HG02973 (cell line): Measurements from ENCODE around the gene RPL32.
"Not testable (repeated sequence)": the region's sequence is repeated elsewhere in the genome, so short reads cannot be mapped to it uniquely, and the experiment has no call there.

Experiments used
- ATAC-seq: cut with Tn5 transposase; IDR thresholded peaks from one replicate; pipeline ENCODE4 v1.9.1; 2021; ENCODE audit warnings: moderate library complexity; ENCODE audit not compliant: unreplicated experiment

Gene RPL32

GRCh38 chr3:12868039-12869034 lies 27.0 kb upstream of the RPL32 start:
- ATAC-seq, result peak; percentile 53

- no peak for ATAC-seq
Measured at GRCh38 chr3:12866836-12867235, 25.5 kb upstream of the RPL32 start.

- ATAC-seq, result no peak
Measured at GRCh38 chr3:12865271-12865670, 23.9 kb upstream of the RPL32 start.

- no peak for ATAC-seq
Measured at GRCh38 chr3:12862387-12862786, 21.0 kb upstream of the RPL32 start.

GRCh38 chr3:12861611-12862010 lies 20.2 kb upstream of the RPL32 start:
- ATAC-seq, result no peak

GRCh38 chr3:12859840-12860239 lies 18.5 kb upstream of the RPL32 start:
- ATAC-seq, result no peak

- ATAC-seq, result no peak
Measured at GRCh38 chr3:12856626-12857025, 15.3 kb upstream of the RPL32 start.

- ATAC-seq, result no peak
Measured at GRCh38 chr3:12854565-12854964, 13.2 kb upstream of the RPL32 start.

GRCh38 chr3:12853847-12854246 lies 12.5 kb upstream of the RPL32 start:
- ATAC-seq, result not testable (repeated sequence)

- ATAC-seq, result no peak
Measured at GRCh38 chr3:12852201-12852600, 10.8 kb upstream of the RPL32 start.

- no peak for ATAC-seq
Measured at GRCh38 chr3:12845811-12846210, 4.4 kb upstream of the RPL32 start.

GRCh38 chr3:12842469-12842868 lies 1.1 kb upstream of the RPL32 start:
- ATAC-seq, result no peak

- no peak for ATAC-seq
Measured at GRCh38 chr3:12841970-12842328, 584 bp upstream of the RPL32 start.

GRCh38 chr3:12840591-12841148 lies 695 bp downstream of the RPL32 start:
- ATAC-seq, result peak; percentile 28

GRCh38 chr3:12840148-12840547 lies 1.2 kb downstream of the RPL32 start:
- not testable (repeated sequence) for ATAC-seq

- ATAC-seq, result no peak
Measured at GRCh38 chr3:12839156-12839946, 2.0 kb downstream of the RPL32 start.

- no peak for ATAC-seq
Measured at GRCh38 chr3:12838179-12838965, 3.0 kb downstream of the RPL32 start.

- ATAC-seq, result no peak
Measured at GRCh38 chr3:12837295-12837986, 3.9 kb downstream of the RPL32 start.

GRCh38 chr3:12835052-12835665 lies 6.2 kb downstream of the RPL32 start:
- ATAC-seq, result no peak
